ENCODE data around the gene SPATS2.

Gene SPATS2

DNA sequence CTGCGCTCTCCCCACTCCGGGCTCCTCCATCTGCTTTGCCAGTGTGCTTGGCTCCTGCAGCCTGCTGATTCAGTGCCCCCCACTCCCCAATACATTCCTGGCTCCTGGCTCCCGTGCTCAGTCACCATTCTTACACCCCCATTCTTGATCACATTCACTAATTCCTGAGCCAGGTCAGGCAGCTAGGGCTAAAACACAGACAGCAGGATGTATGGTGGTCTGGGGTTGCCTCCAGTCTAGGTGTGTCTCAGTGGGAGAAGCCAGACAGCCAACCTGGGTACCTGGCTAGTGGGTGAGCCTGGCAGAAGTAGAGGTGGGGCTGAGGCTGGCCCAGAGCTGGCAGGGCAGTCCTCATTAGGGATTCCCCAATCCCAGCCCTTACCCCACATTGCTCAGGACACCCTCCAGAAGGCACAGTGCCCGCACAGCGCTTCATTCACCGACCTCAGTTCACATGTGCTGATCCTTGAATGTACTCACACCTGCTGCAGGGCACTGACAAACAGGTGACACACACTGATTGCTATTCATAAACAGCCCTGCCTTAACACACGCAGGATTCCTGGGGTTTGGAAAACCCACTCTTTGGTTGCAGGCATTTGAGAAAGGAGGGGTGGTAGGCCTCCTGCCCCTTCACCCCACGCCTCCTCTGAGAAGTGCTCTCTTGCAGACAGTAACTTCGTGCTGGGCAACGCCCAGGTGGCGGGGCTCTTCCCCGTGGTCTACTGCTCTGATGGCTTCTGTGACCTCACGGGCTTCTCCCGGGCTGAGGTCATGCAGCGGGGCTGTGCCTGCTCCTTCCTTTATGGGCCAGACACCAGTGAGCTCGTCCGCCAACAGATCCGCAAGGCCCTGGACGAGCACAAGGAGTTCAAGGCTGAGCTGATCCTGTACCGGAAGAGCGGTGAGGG, 173.2 kb downstream of the SPATS2 start:
- no peak for DNase-seq (ENCODE audit: low read depth in 3 of 3)

GRCh38 chr12:49541140-49541861, 174.0 kb downstream of the SPATS2 start:
- DNase-seq (ENCODE audit: low read depth in 3 of 3): no peak

GRCh38 chr12:49541911-49542505, 174.7 kb downstream of the SPATS2 start:
- no peak for DNase-seq (ENCODE audit: low read depth in 3 of 3)

DNA sequence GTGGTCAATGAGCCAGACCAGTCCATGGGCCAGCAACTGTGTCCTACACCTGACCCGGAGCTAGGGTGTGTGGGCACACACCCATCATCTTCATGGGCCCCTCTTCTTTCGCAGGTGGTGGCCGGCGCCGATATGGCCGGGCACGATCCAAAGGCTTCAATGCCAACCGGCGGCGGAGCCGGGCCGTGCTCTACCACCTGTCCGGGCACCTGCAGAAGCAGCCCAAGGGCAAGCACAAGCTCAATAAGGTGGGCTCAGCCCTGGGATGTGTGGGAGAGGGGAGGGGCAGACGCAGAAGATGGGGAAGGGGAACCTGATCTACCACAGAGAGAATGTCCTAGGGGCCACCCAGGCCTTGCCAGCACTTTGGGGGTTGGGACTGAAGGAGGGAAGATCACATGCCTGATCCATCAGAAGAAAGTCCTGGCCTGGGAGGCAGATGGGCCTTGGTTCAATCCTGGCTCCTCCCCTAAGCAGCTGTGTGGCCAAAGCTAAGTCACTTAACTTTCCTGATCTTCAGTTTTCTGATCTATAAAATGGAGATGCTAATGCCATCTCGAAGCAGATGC, 175.4 kb downstream of the SPATS2 start:
- no peak for DNase-seq (ENCODE audit: low read depth in 3 of 3)

- DNase-seq (ENCODE audit: low read depth in 3 of 3): no peak
Observed at GRCh38 chr12:49543221-49543913, 176.1 kb downstream of the SPATS2 start.

DNA sequence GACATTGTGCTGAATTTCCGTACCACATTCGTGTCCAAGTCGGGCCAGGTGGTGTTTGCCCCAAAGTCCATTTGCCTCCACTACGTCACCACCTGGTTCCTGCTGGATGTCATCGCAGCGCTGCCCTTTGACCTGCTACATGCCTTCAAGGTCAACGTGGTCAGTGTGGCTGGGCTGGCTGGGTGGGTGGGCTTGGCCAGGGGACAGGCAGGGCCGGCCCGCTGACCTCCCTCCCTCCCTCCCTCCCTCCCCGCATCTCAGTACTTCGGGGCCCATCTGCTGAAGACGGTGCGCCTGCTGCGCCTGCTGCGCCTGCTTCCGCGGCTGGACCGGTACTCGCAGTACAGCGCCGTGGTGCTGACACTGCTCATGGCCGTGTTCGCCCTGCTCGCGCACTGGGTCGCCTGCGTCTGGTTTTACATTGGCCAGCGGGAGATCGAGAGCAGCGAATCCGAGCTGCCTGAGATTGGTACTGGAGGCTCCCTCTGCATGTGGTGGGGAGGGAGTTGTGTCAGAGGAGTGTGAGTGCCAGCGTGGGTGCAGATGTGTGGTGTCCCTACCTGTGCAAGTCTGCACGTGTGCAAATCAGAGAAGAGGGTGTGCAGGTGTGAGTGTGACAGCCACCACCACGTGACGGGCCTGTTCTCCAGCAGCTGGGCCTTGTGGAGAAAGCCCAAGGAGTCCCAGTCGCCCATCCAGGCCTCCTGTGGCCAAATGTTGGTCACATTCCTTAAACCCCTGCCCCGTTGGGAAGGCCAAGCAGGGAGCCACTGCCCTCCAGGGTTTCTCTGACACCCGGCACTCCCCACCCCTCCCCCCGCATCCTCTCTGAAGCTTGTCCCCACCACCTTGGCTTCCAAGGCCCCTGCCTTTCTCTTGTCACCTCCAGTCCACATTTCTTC, 176.9 kb downstream of the SPATS2 start:
- no peak for DNase-seq (ENCODE audit: low read depth in 3 of 3)

GRCh38 chr12:49545815-49546214, 178.6 kb downstream of the SPATS2 start:
- DNase-seq (ENCODE audit: low read depth in 3 of 3): no peak

GRCh38 chr12:49546481-49546880, 179.2 kb downstream of the SPATS2 start:
- DNase-seq (ENCODE audit: low read depth in 3 of 3): no peak

- DNase-seq (ENCODE audit: low read depth in 3 of 3): no peak
Observed at GRCh38 chr12:49547090-49547690, 179.9 kb downstream of the SPATS2 start.

DNA sequence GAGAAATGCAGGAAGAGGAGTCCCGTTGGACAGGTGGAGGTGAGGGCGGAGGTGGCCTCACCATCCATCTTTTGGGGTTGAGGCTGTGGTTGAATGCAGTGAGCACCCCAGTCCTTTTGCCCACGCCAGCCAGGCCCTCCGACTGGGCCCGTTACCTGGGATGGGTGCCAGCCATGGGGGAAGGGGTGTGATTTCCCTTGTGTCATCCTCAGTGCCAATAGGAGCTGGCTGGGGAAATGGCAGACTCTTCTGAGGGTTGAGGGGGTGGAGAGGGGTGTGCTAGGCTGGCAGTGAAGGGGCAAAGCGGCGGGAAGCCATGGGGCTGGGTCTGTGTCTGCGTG, 181.2 kb downstream of the SPATS2 start:
- DNase-seq (ENCODE audit: low read depth in 3 of 3): no peak

GRCh38 chr12:49548822-49549648, 181.8 kb downstream of the SPATS2 start:
- DNase-seq (ENCODE audit: low read depth in 3 of 3): no peak

DNA sequence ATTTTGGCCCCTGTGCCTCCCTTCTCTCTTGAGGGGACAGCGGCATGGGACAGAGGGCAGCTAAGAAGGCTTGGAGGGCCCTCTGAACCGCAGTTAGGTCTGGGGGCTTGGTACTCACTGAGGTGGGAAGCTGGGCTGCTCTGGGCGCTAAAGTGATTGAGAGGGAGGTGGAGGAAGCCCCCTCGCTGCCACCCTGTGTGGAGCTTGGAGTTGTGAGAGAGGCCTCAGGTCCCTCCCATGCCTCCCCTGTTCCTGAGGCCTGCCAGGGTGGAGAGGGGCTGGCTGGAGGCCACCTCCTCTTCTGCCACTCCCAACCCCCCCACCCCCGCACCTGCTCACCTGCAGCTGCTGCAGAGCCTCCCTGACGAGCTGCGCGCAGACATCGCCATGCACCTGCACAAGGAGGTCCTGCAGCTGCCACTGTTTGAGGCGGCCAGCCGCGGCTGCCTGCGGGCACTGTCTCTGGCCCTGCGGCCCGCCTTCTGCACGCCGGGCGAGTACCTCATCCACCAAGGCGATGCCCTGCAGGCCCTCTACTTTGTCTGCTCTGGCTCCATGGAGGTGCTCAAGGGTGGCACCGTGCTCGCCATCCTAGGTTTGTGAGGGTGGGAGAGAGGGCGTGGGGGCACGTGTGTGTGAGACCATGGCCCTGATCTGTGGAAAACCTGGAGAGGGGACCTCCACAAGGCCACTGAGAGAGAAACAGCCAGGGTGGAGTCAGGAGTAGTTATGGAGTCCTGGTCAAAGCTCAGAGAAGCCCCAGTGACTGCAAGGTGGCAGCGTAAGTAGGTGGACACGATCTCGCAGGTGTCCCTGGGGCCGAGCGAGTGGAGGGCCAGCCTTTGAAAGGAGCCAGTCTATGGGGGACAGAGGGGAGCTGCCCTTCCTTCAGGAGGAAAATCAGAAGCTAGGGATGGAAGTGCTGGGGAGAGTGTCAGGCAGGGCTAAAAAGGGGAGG, 182.8 kb downstream of the SPATS2 start:
- DNase-seq (ENCODE audit: low read depth in 3 of 3): no peak

GRCh38 chr12:49550693-49551252, 183.5 kb downstream of the SPATS2 start:
- DNase-seq (ENCODE audit: low read depth in 3 of 3): no peak

GRCh38 chr12:49552014-49552413, 184.8 kb downstream of the SPATS2 start:
- DNase-seq (ENCODE audit: low read depth in 3 of 3): no peak

- no peak for DNase-seq (ENCODE audit: low read depth in 3 of 3)
Observed at GRCh38 chr12:49552425-49552824, 185.2 kb downstream of the SPATS2 start.

DNA sequence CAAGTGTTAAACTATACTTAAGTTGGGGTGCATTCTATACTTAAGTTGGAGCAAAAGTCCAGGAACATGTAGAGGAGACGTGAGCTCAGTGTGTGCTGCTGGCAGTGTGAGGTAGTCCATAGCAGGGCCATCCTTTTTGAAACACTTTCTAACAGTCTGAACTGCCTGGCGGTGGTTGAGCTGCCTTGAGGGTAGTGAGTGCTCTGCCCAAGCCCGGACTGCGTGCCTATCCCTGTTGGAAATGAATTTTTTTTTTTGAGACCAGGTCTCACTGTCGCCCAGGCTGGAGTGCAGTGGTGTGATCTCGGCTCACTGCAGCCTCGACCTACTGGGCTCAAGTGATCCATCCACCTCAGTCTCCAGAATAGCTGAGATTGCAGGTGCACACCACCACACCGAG, 185.6 kb downstream of the SPATS2 start:
- DNase-seq (ENCODE audit: low read depth in 3 of 3): no peak

GRCh38 chr12:49553512-49554088, 186.3 kb downstream of the SPATS2 start:
- DNase-seq (ENCODE audit: low read depth in 3 of 3): no peak

- DNase-seq (ENCODE audit: low read depth in 3 of 3): no peak
Observed at GRCh38 chr12:49554266-49554665, 187.0 kb downstream of the SPATS2 start.
